GM19324 (cell line): ENCODE data around the gene SYCN.

Experiments
- ATAC-seq: cut with Tn5 transposase; IDR thresholded peaks from one replicate; pipeline ENCODE4 v1.9.1; 2021; ENCODE audit warnings: mild to moderate bottlenecking, moderate library complexity; ENCODE audit not compliant: unreplicated experiment, low FRiP score

SYCN gene

DNA sequence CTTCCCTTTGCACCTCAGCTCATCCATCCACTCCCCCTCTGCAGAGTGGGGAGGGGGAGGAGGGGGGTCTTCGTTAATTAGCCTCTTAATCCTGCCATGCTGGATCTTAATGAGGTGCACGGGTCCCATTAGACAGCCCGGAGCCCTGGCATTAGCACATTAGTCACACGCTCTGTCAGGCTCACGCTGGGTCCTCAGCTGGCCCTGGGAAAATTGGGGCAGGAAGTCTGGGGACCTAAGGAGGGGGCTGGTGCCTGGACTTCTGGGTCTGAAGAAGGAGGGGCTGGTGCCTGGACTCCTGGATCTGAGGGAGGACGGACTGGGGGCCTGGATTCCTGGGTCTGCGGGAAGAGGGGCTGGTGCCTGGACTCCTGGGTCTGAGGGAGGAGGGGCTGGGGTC, 7.7 kb downstream of the SYCN start:
- no peak for ATAC-seq

GRCh38 chr19:39195755-39196154, 8.3 kb downstream of the SYCN start:
- ATAC-seq, result no peak

DNA sequence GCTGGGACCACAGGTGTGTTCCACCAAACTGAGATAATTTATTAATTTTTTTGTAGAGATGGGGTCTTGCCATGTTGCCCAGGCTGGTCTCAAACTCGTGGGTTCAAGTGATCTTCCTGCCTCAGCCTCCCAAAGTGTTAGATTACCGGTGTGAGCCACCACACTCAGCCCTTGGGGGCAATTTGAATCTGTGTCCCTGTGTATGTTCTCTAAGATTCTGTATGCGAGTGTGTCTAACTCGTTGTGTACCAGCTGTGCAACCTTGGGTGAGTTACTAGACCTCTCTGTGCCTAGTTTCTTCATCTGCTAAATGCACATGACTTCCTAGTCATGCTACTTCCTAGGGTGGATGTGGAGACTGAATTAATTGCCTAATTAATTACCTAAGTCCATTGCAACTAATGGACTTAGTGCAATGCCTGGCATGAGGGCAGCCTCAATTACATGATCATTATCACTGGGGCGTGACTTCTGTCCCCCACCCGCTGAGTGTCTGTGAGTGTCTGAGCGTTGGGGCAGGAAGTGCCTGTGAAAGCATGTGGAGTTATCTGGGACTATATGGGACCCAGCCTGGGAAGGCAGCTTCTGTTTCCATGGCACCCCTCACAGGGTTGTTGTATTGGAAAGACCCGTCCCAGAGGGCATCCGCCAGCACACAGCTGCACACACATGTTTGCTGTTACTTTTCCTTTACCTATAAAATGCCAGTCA, 9.1 kb downstream of the SYCN start:
- no peak for ATAC-seq

DNA sequence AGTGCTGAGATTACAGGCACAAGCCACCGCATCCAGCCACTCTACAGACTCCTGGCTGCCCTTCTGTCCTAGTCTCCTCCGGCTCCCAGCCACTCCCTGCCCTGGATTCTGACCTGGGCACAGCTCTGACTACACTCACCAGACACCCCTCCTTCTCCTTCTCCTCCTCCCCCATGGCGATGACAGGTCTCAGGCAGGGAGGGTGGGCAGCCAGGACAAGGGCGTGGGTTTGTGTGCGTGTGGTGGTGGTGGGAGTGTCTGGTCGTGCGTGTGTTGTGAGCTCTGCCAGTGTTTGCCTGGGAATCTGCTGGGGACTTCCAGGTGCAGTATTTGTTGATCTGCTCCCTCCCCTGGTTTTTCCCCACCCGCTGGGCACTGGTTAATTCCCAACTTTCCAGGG, 10.3 kb downstream of the SYCN start:
- ATAC-seq, result no peak

DNA sequence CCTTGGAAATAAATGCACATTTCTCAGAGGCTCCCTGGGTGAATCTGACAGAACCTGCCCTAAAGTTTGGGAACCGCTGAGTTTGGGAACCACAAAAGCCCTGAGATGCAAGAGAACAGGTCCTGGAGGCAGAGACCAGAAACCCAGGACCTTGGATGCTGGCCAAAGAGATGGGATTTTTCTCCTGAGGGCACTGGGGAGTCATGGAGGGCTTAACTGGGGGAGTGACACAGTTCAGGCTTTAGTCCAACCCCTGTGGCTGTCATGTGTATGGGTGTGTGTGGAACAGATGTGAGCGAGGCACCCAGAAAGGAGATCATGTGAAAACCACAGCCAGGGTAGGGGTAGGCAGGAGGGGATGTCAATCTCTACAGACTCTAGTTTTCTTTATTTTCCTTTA, 11.2 kb downstream of the SYCN start:
- ATAC-seq, result no peak

DNA sequence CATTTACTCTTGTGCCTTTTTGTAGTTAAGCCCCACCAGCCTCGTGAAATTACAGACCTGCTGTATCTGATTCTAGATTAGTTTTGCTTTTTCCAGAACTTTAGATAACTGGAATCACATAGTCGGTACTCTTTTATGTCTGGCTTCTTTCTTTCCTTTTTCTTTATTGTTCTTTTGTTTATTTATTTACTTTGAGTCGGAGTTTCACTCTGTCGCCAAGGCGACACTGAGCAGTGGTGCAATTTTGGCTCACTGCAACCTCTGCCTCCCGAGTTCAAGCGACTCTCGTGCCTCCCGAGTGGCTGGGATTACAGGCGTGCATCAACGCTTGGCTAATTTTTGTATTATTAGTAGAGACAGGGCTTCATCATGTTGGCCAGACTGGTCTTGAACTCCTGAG, 13.3 kb downstream of the SYCN start:
- ATAC-seq, result no peak

DNA sequence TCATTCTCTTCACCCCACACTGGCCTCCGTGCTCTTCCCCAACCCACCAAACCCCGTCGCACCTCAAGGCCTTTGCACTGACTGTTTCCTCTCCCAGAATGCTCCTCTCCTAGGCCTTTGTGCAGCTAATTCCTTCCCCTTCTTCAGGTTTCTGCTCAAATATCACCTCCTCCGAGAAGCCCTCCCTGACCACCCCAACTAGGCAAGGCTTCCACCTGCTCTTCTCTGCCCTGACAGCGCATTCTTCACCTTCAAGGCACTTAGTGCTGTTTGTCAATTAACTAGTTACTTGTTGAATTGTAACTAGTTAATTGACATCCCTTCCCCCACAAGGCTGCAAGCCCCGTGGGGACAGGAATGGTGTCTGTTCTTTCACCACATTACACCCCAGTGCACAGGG, 15.1 kb downstream of the SYCN start:
- ATAC-seq, result no peak

GRCh38 chr19:39187552-39187943, 16.5 kb downstream of the SYCN start:
- no peak for ATAC-seq

GRCh38 chr19:39186391-39186790, 17.7 kb downstream of the SYCN start:
- ATAC-seq, result no peak

GRCh38 chr19:39183104-39183503, 21.0 kb downstream of the SYCN start:
- ATAC-seq, result no peak

GRCh38 chr19:39182174-39182505, 21.9 kb downstream of the SYCN start:
- ATAC-seq, result no peak

DNA sequence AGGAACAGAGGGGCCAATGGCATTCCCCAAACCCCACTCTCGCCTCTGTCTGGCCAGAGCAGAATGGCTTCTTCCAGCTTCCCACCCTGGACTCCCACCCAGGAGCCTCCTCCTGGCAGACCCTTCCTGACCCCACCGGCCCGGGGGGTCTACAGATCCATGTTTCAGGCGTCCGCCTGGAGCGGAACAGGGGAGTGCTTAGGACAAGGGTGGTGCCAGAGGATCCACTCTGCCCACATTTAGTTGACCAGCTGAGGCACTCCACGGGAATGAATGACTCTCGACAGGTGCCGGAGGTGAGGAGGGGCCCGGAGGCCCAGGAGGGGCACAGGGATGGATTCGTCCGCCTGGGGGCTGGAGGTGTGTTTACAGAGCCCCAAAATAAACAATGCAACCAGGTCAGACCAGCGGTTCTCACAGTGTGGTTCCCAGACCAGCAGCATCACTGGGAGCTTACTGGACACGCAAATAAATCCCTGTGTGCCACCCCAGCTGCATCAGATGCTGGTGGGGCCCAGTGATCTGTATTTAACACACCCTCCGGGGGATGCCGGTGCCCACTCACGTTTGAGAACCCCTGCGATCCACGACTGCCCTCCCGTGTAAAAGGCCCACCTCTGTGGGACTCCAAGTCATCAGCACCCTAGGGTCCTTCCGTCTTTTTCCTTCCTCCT, 22.4 kb downstream of the SYCN start:
- ATAC-seq, result no peak

GRCh38 chr19:39180749-39181148, 23.3 kb downstream of the SYCN start:
- no peak for ATAC-seq

DNA sequence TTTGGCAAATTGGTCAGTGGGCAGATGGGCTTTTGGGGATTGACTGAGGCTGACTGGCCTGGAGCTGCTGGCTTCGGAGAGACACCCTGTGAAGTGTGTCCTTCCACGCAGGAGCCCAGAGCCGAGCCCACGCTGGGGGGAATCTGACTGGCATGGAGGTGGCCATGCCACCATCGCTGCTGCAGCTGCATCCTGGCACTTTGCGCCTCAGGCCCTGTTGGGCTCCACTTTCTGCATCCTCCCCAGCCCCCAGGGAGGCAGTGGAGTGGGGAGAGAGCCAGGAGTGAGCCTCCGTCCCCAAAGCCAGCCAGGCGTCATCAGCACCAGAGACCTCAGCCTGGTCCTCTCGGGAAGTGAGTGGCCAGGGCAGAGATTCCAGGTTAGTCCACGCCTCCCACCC, 24.3 kb downstream of the SYCN start:
- ATAC-seq, result no peak

DNA sequence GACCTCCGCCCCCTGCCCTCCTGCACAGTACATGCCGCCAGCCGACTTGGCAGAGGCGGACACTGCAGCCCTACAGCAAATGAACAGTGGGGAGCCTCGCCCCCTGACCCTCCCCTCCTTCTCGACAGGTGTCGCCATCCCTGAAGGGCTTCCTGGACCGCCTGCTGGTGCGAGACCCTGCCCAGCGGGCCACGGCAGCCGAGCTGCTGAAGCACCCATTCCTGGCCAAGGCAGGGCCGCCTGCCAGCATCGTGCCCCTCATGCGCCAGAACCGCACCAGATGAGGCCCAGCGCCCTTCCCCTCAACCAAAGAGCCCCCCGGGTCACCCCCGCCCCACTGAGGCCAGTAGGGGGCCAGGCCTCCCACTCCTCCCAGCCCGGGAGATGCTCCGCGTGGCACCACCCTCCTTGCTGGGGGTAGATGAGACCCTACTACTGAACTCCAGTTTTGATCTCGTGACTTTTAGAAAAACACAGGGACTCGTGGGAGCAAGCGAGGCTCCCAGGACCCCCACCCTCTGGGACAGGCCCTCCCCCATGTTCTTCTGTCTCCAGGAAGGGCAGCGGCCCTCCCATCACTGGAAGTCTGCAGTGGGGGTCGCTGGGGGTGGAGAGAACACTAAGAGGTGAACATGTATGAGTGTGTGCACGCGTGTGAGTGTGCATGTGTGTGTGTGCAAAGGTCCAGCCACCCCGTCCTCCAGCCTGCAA, 25.6 kb downstream of the SYCN start:
- no peak for ATAC-seq

DNA sequence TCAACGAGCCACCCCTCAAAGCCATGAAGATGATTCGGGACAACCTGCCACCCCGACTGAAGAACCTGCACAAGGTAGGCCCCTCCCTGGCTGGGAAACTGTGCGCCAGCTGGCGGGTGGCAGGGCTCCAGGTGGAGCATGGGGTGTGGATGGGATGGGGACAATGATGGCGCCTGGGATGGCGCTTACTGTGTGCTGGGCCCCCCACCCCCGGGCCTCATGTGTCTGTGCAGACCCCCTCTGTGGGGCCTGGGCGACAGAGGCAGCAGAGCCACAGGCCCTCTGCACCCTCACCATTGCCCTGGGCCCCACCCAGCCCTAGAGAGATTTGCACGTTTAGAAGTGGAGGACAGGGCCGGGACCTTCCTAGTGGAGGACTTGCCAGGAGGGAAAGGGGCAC, 26.3 kb downstream of the SYCN start:
- no peak for ATAC-seq

DNA sequence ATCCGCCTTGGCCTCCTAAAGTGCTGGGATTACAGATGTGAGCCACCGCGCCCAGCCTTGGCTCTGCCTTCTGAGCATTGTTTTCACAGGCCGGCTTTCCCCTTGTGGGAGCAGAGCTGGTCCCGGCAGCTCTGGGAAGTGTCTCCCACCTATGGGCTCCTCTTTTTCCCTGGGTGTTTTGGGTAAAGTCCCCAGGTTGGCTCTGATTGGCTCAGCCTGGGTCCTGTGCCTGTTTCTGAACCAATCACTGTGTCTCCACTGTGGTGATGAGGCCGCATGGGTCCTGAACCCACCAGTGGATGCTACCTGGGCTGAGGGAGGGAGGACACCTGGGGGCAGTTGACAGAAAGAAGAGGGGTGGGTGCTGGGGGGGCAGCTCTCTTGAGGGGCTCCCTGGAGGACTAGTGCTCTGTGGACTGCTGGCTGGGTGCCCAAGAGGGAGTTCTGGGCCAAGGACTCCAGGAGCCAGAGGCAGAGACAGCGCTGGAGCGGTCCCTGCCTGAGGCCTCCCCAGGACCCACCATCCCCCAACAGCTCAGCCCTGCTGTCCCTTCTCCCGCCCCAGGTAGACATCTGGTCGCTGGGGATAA, 26.9 kb downstream of the SYCN start:
- no peak for ATAC-seq

GRCh38 chr19:39175564-39175963, 28.5 kb downstream of the SYCN start:
- ATAC-seq, result no peak

DNA sequence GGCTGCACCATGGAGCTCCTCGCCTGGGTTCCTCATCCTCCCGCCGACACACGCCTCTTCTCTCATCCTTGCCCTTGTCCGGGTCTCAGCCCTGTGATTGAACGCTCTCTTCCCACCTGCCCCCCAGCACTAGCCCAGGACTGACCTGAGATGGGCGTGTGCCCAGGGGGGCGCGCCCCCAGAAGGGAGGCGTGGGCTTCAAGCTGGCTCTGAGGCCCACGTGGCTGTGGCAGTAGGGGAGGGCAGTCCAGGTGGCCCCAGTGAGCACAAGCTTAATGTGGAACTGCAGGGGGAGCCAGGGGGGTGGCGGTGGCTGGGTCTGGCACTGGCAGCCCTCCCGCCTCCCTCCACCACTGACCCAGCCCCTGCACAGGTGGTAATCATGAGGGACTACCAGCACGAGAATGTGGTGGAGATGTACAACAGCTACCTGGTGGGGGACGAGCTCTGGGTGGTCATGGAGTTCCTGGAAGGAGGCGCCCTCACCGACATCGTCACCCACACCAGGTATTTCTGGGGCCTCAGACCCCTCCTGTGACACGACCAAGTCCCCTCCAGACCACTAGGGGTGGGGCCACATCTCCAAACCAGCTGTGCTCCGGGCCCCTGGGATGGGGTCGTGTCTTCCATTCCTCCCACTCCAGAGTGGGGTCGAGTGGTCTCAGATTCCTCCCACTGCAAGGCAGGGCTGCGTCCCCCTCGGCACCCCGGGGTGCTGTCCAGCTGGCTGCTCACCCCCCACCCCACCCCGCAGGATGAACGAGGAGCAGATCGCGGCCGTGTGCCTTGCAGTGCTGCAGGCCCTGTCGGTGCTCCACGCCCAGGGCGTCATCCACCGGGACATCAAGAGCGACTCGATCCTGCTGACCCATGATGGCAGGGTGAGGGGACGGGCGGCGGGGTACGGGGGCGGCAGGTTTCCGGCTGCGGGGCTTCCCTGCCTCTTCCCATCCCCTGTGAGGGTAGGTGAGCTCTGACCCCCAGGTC, 29.2 kb downstream of the SYCN start:
- ATAC-seq, result no peak

- no peak for ATAC-seq
Measured at GRCh38 chr19:39174142-39174541, 29.9 kb downstream of the SYCN start.
